Liver (tissue), 3 donors: ENCODE data around the gene TIE1.

Source experiments
- CTCF ChIP-seq: fragments of 150-350 bp; IDR thresholded peaks from 2 replicates; pipeline ENCODE4 v1.5.1; 2017; ENCODE audit warnings: improper control_type of control experiment, low read depth, low read length; ENCODE audit not compliant: missing input control
- EGR1 ChIP-seq, 2 donors: IDR thresholded peaks; 2 replicates each; pipeline ENCODE4 v1.6.1; 2016 to 2018; ENCODE audit warnings: antibody characterized with exemption in 2 of 2, low read depth in 2 of 2
- donor health status: healthy.
- donor health status: healthy.

- no peak for TF ChIP-seq CTCF
- TF ChIP-seq EGR1 (IDR thresholded peaks at IDR 0.05; ENCODE audit: low read depth in 2 of 2): no peak
Observed at GRCh38 chr1:43324810-43325209, 24.0 kb downstream of the TIE1 start.
